K562 (cell line): ENCODE results near the gene PSMC4. TPM values are rescaled to one million over a fixed set of nuclear protein-coding genes. Genes with fewer than 3 reads are reported as not detected.

Source experiments
- BHLHE40 ChIP-seq: IDR thresholded peaks from 2 replicates; pipeline ENCODE4 v1.6.1; 2011; ENCODE audit warnings: low read length, improper control_type of control experiment
- ERF ChIP-seq: fragments of 450-650 bp; formaldehyde crosslinking; IDR thresholded peaks from 2 replicates; pipeline ENCODE4 v1.4.0; 2020; ENCODE audit warnings: mild to moderate bottlenecking, mixed read lengths
- FOXK2 ChIP-seq, 2 experiments: fragments of 450-650 bp; IDR thresholded peaks in 1 of 2; conservative IDR thresholded peaks in 1 of 2; 2 replicates each; pipeline ENCODE4 v1.6.1; 2016; ENCODE audit warnings: low read depth in 2 of 2, mild to moderate bottlenecking in 1 of 2
- GTF2A2 ChIP-seq: IDR thresholded peaks from 2 replicates; pipeline ENCODE4 v1.6.1; 2016; ENCODE audit warnings: mild to moderate bottlenecking, missing genetic modification characterization, missing compliant biosample characterization
- KAT7 ChIP-seq: sonication (generic); formaldehyde crosslinking; IDR thresholded peaks from 2 replicates; pipeline ENCODE4 v1.8.0; 2022; ENCODE audit warnings: missing genetic modification reagents, mild to moderate bottlenecking, borderline replicate concordance
- RB1 ChIP-seq: fragments of 450-650 bp; IDR thresholded peaks from 2 replicates; pipeline ENCODE4 v1.6.1; 2017; ENCODE audit warnings: low read depth, mild to moderate bottlenecking
- SMC3 ChIP-seq: conservative IDR thresholded peaks from 2 replicates; pipeline ENCODE4 v1.6.1; 2011; ENCODE audit warnings: low read depth, low read length, improper control_type of control experiment; ENCODE audit not compliant: insufficient read depth
- TAF7 ChIP-seq: fragments of 450-650 bp; IDR thresholded peaks from 2 replicates; pipeline ENCODE4 v1.6.1; 2016; ENCODE audit warnings: missing genetic modification characterization, missing compliant biosample characterization
- TRIM28 ChIP-seq: fragments of 450-650 bp; IDR thresholded peaks from 2 replicates; pipeline ENCODE4 v1.6.1; 2017
- ZBED1 ChIP-seq: IDR thresholded peaks from 2 replicates; pipeline ENCODE4 v1.6.1; 2014
- ZFPM2 ChIP-seq: fragments of 250-450 bp; sonication (Bioruptor Pico); IDR thresholded peaks from 2 replicates; pipeline ENCODE4 v1.5.1; 2022; ENCODE audit warnings: mild to moderate bottlenecking
- ZNF212 ChIP-seq: fragments of 450-650 bp; formaldehyde crosslinking; IDR thresholded peaks from 2 replicates; pipeline ENCODE4 v1.4.0; 2020; ENCODE audit warnings: mild to moderate bottlenecking
- ZNF232 ChIP-seq: sonication (generic); formaldehyde crosslinking; IDR thresholded peaks from 2 replicates; pipeline ENCODE4 v1.8.0; 2022; ENCODE audit warnings: mild to moderate bottlenecking, missing genetic modification reagents
- ZNF764 ChIP-seq: fragments of 250-450 bp; sonication (Bioruptor Pico); IDR thresholded peaks from 2 replicates; pipeline ENCODE4 v1.4.0; 2020; ENCODE audit warnings: low read depth, mild to moderate bottlenecking, moderate library complexity
- polyA plus RNA-seq, 8 experiments: library from polyadenylated mRNA; depleted of rRNA in 4 of 8; stranded (reverse) in 5 of 8; unstranded in 3 of 8; fragments of >200 nt; fragmentation: Nextera tagmentation in 2 of 8; fragmentation: Illumina TruSeq in 1 of 8; extraction: Ambion mirVana in 2 of 8; extraction: Trizol in 1 of 8; gene quantifications; 2 replicates each; pipeline versions ENCODE4 v1.2.1 to v1.2.3, GENCODE V29; 2011 to 2014; ENCODE audit warnings: inconsistent platforms in 1 of 8, missing spikeins in 1 of 8
- total RNA-seq, 7 experiments: library from RNA; depleted of rRNA in 6 of 7; stranded (reverse); fragments of >200 nt in 6 of 7; fragmentation: Illumina TruSeq in 2 of 7; extraction: Trizol in 2 of 7; gene quantifications; 2 replicates each; pipeline versions ENCODE4 v1.2.1 to v1.2.3, GENCODE V29; 2011 to 2021; ENCODE audit warnings: low replicate concordance in 1 of 7
- TF ChIP-seq, protein P1 (sequence below): fragments of 200-800 bp; sonication (Bioruptor generic); IDR thresholded peaks from 2 replicates; pipeline ENCODE4 v1.6.1; 2016; ENCODE audit warnings: missing genetic modification characterization, missing compliant biosample characterization
- TF ChIP-seq, protein P2 (sequence below): sonication (generic); formaldehyde crosslinking; IDR thresholded peaks from 2 replicates; pipeline ENCODE4 v1.8.1; 2022; ENCODE audit warnings: missing genetic modification reagents
- TF ChIP-seq, protein P3 (sequence below): fragments of 450-650 bp; formaldehyde crosslinking; IDR thresholded peaks from 2 replicates; pipeline ENCODE4 v1.4.0; 2020; ENCODE audit warnings: mild to moderate bottlenecking, moderate library complexity
- TF ChIP-seq, protein P4 (sequence below), 2 experiments: IDR thresholded peaks in 1 of 2; conservative IDR thresholded peaks in 1 of 2; 2 replicates each; pipeline ENCODE4 v1.6.1; 2016; ENCODE audit warnings: low read depth in 2 of 2, mild to moderate bottlenecking in 1 of 2, missing compliant biosample characterization in 1 of 2, missing genetic modification characterization in 1 of 2, moderate library complexity in 1 of 2

The PSMC4 gene
- total and polyA plus RNA-seq, 9 of the 15 experiments (the other 6 are each of a cell fraction or from before 2014, with no cell fraction given), result 45.9 to 475 (median 142) TPM

DNA sequence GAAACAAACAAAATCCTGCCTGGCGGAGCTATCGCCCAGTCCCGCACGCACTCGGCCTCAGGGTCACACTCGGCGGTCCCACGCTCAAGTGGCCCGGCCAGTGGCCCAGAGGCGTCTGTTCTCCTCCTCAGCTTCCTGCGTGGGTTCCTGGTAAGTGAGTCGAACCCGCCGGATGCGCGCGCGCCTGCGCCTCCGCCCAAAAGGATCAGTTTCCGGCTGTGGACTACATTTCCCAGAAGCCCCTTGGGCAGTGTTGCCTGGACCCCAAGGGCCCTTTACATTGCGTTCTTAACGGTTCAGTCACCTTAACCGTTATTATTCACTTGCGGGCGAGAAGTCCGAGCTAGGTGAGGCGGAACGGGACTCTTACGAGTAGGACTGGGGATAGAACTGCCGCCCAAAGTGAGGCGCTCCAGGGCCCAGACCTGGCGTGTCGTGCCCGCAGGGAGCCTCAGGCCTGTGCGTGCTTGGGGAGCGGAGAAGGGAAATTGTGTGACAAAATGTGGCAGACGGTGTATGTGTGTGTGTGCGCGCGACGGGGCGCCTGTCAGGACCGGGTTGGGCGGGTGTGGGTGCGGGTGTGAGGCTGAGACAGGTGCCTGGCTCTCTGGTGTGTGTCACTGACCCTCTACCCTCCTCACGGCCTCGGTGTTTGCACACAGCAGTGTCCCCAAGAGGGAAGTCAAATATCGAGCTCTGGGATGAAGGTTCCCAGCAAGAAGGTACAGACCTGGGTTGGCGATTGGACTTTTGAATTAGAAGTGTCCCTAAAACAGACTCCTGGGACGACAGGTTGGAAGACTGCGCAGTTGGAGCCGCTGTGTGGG is 26.1 kb downstream of the PSMC4 start, which contains the start of gene ZNF546 (continued):
- TF ChIP-seq, protein P1, sequence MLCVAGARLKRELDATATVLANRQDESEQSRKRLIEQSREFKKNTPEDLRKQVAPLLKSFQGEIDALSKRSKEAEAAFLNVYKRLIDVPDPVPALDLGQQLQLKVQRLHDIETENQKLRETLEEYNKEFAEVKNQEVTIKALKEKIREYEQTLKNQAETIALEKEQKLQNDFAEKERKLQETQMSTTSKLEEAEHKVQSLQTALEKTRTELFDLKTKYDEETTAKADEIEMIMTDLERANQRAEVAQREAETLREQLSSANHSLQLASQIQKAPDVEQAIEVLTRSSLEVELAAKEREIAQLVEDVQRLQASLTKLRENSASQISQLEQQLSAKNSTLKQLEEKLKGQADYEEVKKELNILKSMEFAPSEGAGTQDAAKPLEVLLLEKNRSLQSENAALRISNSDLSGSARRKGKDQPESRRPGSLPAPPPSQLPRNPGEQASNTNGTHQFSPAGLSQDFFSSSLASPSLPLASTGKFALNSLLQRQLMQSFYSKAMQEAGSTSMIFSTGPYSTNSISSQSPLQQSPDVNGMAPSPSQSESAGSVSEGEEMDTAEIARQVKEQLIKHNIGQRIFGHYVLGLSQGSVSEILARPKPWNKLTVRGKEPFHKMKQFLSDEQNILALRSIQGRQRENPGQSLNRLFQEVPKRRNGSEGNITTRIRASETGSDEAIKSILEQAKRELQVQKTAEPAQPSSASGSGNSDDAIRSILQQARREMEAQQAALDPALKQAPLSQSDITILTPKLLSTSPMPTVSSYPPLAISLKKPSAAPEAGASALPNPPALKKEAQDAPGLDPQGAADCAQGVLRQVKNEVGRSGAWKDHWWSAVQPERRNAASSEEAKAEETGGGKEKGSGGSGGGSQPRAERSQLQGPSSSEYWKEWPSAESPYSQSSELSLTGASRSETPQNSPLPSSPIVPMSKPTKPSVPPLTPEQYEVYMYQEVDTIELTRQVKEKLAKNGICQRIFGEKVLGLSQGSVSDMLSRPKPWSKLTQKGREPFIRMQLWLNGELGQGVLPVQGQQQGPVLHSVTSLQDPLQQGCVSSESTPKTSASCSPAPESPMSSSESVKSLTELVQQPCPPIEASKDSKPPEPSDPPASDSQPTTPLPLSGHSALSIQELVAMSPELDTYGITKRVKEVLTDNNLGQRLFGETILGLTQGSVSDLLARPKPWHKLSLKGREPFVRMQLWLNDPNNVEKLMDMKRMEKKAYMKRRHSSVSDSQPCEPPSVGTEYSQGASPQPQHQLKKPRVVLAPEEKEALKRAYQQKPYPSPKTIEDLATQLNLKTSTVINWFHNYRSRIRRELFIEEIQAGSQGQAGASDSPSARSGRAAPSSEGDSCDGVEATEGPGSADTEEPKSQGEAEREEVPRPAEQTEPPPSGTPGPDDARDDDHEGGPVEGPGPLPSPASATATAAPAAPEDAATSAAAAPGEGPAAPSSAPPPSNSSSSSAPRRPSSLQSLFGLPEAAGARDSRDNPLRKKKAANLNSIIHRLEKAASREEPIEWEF (CRISPR knock-in tag), result no peak
- TF ChIP-seq ZNF212 (CRISPR knock-in tag) (no peak), ZFPM2 (CRISPR knock-in tag) (no peak), ZBED1 (no peak), GTF2A2 (tag) (no peak), ERF (CRISPR knock-in tag) (no peak), KAT7 (peak; percentile 66; the same call in 1 of the 2 replicates), ZNF764 (no peak), BHLHE40 (no peak), ZNF232 (CRISPR knock-in tag) (peak; percentile 80; the same call in 1 of the 2 replicates), TAF7 (no peak; the same call in none of the 2 replicates), TRIM28 (no peak), SMC3 (no peak), FOXK2 (conservative IDR thresholded peaks at IDR 0.05 in 1 of 2, IDR thresholded peaks at IDR 0.05 in 1 of 2; ENCODE audit: low read depth in 2 of 2) (no peak), RB1 (peak; percentile 48; the same call in 1 of the 2 replicates)
- TF ChIP-seq, protein P2, sequence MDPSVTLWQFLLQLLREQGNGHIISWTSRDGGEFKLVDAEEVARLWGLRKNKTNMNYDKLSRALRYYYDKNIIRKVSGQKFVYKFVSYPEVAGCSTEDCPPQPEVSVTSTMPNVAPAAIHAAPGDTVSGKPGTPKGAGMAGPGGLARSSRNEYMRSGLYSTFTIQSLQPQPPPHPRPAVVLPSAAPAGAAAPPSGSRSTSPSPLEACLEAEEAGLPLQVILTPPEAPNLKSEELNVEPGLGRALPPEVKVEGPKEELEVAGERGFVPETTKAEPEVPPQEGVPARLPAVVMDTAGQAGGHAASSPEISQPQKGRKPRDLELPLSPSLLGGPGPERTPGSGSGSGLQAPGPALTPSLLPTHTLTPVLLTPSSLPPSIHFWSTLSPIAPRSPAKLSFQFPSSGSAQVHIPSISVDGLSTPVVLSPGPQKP (CRISPR knock-in tag), result no peak
- TF ChIP-seq, protein P3, sequence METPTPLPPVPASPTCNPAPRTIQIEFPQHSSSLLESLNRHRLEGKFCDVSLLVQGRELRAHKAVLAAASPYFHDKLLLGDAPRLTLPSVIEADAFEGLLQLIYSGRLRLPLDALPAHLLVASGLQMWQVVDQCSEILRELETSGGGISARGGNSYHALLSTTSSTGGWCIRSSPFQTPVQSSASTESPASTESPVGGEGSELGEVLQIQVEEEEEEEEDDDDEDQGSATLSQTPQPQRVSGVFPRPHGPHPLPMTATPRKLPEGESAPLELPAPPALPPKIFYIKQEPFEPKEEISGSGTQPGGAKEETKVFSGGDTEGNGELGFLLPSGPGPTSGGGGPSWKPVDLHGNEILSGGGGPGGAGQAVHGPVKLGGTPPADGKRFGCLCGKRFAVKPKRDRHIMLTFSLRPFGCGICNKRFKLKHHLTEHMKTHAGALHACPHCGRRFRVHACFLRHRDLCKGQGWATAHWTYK, result peak; percentile 13; the same call in 1 of the 2 replicates
- TF ChIP-seq, protein P4, sequence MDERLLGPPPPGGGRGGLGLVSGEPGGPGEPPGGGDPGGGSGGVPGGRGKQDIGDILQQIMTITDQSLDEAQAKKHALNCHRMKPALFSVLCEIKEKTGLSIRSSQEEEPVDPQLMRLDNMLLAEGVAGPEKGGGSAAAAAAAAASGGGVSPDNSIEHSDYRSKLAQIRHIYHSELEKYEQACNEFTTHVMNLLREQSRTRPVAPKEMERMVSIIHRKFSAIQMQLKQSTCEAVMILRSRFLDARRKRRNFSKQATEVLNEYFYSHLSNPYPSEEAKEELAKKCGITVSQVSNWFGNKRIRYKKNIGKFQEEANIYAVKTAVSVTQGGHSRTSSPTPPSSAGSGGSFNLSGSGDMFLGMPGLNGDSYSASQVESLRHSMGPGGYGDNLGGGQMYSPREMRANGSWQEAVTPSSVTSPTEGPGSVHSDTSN (CRISPR knock-in tag; IDR thresholded peaks at IDR 0.05; ENCODE audit: low read depth), result no peak
- TF ChIP-seq, protein P4 (tag; conservative IDR thresholded peaks at IDR 0.05; ENCODE audit: low read depth), result no peak
